Medulla oblongata (tissue), 1 donor: Measurements from ENCODE around the gene SLC14A1.

Source experiments
- DNase-seq: peaks from one replicate; pipeline ENCODE4 v3.0.0-alpha.2; 2015; ENCODE audit errors: extremely low spot score

SLC14A1 gene

GRCh38 chr18:45801416-45802004 lies 77.5 kb downstream of the SLC14A1 start:
- DNase-seq, result no peak
